Ishikawa (cell line): ENCODE measurements around the gene BACE1-AS.

Experiments used
- CEBPB ChIP-seq: IDR thresholded peaks from 2 replicates; pipeline ENCODE4 v1.6.1; 2012
- CREB1 ChIP-seq: IDR thresholded peaks from 2 replicates; pipeline ENCODE4 v1.6.1; 2012; ENCODE audit warnings: low read depth
- EGR1 ChIP-seq: IDR thresholded peaks from 2 replicates; pipeline ENCODE4 v1.6.1; 2012
- EP300 ChIP-seq: IDR thresholded peaks from 2 replicates; pipeline ENCODE4 v1.6.1; 2012; ENCODE audit warnings: borderline replicate concordance
- FOXM1 ChIP-seq: IDR thresholded peaks from 2 replicates; pipeline ENCODE4 v1.6.1; 2012; ENCODE audit warnings: low read depth, borderline replicate concordance
- MAX ChIP-seq: IDR thresholded peaks from 2 replicates; pipeline ENCODE4 v1.6.1; 2012
- NFIC ChIP-seq: IDR thresholded peaks from 2 replicates; pipeline ENCODE4 v1.6.1; 2012
- RAD21 ChIP-seq: IDR thresholded peaks from 2 replicates; pipeline ENCODE4 v1.6.1; 2012; ENCODE audit warnings: low read depth
- TAF1 ChIP-seq: IDR thresholded peaks from 2 replicates; pipeline ENCODE4 v1.6.1; 2012; ENCODE audit warnings: low read depth, mild to moderate bottlenecking
- TCF12 ChIP-seq: IDR thresholded peaks from 2 replicates; pipeline ENCODE4 v1.6.1; 2012; ENCODE audit warnings: low read depth
- TEAD4 ChIP-seq: IDR thresholded peaks from 2 replicates; pipeline ENCODE4 v1.6.1; 2012
- YY1 ChIP-seq: IDR thresholded peaks from 2 replicates; pipeline ENCODE4 v1.6.1; 2012; ENCODE audit warnings: low read depth
- ZBTB7A ChIP-seq: IDR thresholded peaks from 2 replicates; pipeline ENCODE4 v1.6.1; 2012; ENCODE audit warnings: low read depth
- TF ChIP-seq, protein P1 (sequence below): IDR thresholded peaks from 2 replicates; pipeline ENCODE4 v1.6.1; 2012
- TF ChIP-seq, protein P2 (sequence below): IDR thresholded peaks from 2 replicates; pipeline ENCODE4 v1.6.1; 2012; ENCODE audit warnings: low read depth, mild to moderate bottlenecking

Gene BACE1-AS

DNA sequence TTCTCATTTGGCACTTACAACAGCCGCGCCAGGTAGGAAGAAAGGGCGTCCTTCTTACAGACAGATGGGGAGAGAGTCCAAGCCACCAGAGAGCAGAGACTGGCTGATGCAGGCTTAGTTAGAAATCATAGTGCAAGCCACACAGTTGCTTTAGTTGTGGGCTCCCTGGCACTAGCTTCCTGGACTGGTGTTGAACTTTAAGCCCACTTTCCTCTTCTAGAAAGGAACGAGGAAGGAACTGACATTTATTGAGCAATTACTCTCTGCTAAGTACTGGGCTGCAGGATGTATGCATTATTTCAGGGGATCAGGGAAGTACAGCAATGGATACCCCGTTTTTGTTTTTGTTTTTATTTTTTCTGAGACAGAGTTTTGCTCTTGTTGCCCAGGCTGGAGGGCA lies 21.9 kb downstream of the BACE1-AS start:
- TF ChIP-seq EP300 (no peak), NFIC (no peak), TEAD4 (no peak), YY1 (no peak), FOXM1 (no peak), RAD21 (no peak), MAX (no peak), CREB1 (no peak), ZBTB7A (no peak), EGR1 (no peak), TCF12 (no peak), CEBPB (no peak), TAF1 (no peak)
- TF ChIP-seq, protein P1, sequence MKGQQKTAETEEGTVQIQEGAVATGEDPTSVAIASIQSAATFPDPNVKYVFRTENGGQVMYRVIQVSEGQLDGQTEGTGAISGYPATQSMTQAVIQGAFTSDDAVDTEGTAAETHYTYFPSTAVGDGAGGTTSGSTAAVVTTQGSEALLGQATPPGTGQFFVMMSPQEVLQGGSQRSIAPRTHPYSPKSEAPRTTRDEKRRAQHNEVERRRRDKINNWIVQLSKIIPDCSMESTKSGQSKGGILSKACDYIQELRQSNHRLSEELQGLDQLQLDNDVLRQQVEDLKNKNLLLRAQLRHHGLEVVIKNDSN, result no peak
- TF ChIP-seq, protein P2, sequence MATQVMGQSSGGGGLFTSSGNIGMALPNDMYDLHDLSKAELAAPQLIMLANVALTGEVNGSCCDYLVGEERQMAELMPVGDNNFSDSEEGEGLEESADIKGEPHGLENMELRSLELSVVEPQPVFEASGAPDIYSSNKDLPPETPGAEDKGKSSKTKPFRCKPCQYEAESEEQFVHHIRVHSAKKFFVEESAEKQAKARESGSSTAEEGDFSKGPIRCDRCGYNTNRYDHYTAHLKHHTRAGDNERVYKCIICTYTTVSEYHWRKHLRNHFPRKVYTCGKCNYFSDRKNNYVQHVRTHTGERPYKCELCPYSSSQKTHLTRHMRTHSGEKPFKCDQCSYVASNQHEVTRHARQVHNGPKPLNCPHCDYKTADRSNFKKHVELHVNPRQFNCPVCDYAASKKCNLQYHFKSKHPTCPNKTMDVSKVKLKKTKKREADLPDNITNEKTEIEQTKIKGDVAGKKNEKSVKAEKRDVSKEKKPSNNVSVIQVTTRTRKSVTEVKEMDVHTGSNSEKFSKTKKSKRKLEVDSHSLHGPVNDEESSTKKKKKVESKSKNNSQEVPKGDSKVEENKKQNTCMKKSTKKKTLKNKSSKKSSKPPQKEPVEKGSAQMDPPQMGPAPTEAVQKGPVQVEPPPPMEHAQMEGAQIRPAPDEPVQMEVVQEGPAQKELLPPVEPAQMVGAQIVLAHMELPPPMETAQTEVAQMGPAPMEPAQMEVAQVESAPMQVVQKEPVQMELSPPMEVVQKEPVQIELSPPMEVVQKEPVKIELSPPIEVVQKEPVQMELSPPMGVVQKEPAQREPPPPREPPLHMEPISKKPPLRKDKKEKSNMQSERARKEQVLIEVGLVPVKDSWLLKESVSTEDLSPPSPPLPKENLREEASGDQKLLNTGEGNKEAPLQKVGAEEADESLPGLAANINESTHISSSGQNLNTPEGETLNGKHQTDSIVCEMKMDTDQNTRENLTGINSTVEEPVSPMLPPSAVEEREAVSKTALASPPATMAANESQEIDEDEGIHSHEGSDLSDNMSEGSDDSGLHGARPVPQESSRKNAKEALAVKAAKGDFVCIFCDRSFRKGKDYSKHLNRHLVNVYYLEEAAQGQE, result no peak

DNA sequence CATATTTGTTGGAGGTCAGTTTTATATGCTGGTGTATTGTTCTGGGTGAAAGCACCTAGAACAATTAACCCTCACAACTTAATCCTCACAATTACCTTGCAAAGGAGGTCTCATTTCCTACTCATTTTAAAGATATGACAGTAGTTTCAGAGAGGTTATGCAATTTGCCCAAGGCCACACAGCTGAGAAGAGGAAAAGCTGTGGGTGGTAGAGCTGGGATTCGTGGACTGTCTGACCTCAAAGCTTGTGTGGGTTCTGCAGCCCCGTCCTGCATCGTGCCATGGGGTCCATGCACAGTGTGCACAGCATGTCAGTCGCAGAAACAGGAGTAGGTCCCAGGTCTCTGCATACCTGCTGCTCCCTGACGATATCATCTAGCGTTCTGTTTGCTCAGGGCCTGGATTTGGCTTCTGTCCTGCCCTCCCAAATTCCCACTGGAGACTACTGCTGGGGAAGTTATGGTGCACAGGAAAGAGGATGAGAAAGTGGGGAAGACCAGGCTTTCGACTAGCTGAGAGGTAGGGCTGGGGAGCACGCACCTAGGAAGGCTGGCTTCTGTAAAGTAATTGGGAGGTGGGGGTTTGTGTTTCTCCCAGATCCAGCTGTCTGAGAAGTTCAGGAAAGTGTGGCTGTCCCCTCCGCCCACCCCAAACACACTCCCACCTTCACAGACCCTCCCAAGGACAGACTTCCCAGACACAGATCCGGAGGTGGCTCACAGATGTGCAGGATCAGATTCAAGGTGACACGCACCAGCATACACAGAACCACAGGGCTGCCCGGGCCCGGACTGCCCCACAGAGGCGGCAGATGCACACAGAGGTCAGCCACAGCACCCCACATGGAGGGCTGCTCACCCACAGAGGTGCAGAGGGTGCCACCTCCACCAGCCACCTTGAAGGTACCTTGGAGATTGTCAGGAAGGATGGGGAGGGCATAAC lies 23.0 kb downstream of the BACE1-AS start:
- TF ChIP-seq, protein P1, result no peak

DNA sequence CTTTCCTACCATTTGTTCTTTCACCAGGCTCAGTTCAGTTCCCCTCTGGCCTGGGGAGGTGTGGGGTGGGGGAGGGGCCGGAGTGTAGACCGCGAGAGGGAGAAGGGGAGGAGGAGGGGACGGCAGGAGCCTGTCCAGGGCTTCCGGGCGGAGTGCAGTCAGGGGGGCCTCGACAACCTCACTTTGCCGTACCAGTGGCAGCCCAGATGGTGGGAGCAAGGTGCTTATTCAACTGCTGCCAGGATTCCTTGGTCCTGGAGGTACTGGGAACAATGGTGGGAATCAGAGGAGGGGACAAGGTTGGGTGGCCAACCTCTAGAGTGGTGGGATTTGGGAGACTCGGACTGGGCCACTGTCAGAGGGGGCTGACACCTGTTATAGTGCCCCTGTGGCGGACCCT lies 23.7 kb downstream of the BACE1-AS start:
- no peak for TF ChIP-seq FOXM1
- TF ChIP-seq YY1, result no peak
- TF ChIP-seq CEBPB, result no peak
- no peak for TF ChIP-seq TEAD4
- no peak for TF ChIP-seq TAF1
- TF ChIP-seq ZBTB7A, result no peak
- TF ChIP-seq TCF12, result no peak
- TF ChIP-seq, protein P1, result no peak
- no peak for TF ChIP-seq EP300

- TF ChIP-seq, protein P1, result no peak
- TF ChIP-seq MAX (no peak), ZBTB7A (no peak), CEBPB (no peak), TCF12 (no peak), YY1 (no peak), EP300 (no peak), RAD21 (no peak), CREB1 (no peak)
- TF ChIP-seq, protein P2, result no peak
These were observed 24.4 kb downstream of the BACE1-AS start for GRCh38 chr11:117315285-117316196.
